HEK293T (cell line): ENCODE measurements around the gene BEST2.

Experiments
- ARNT ChIP-seq: fragments of 450-650 bp; IDR thresholded peaks from 2 replicates; pipeline ENCODE4 v1.6.1; 2017; ENCODE audit warnings: mild to moderate bottlenecking
- BHLHE40 ChIP-seq: fragments of 450-650 bp; IDR thresholded peaks from 2 replicates; pipeline ENCODE4 v1.6.1; 2016; ENCODE audit warnings: mild to moderate bottlenecking, moderate library complexity, borderline replicate concordance
- CTBP1 ChIP-seq: fragments of 450-650 bp; IDR thresholded peaks from 2 replicates; pipeline ENCODE4 v1.6.1; 2016; ENCODE audit warnings: borderline replicate concordance
- ELF4 ChIP-seq: fragments of 450-650 bp; IDR thresholded peaks from 2 replicates; pipeline ENCODE4 v1.6.1; 2017; ENCODE audit warnings: antibody characterized with exemption
- FOXK2 ChIP-seq: fragments of 450-650 bp; IDR thresholded peaks from 2 replicates; pipeline ENCODE4 v1.6.1; 2016; ENCODE audit warnings: mild to moderate bottlenecking
- FOXM1 ChIP-seq: fragments of 450-650 bp; IDR thresholded peaks from 2 replicates; pipeline ENCODE4 v1.6.1; 2017; ENCODE audit warnings: mild to moderate bottlenecking, borderline replicate concordance
- HDGF ChIP-seq: fragments of 450-650 bp; IDR thresholded peaks from 2 replicates; pipeline ENCODE4 v1.6.1; 2017; ENCODE audit warnings: antibody characterized with exemption, borderline replicate concordance
- LEF1 ChIP-seq: fragments of 450-650 bp; IDR thresholded peaks from 2 replicates; pipeline ENCODE4 v1.6.1; 2017; ENCODE audit warnings: mild to moderate bottlenecking, borderline replicate concordance
- NFRKB ChIP-seq: fragments of 450-650 bp; IDR thresholded peaks from 2 replicates; pipeline ENCODE4 v1.6.1; 2016; ENCODE audit warnings: mild to moderate bottlenecking, moderate library complexity
- SP1 ChIP-seq: fragments of 450-650 bp; IDR thresholded peaks from 2 replicates; pipeline ENCODE4 v1.6.1; 2017
- SUZ12 ChIP-seq: fragments of 450-650 bp; IDR thresholded peaks from 2 replicates; pipeline ENCODE4 v1.6.1; 2016; ENCODE audit warnings: mild to moderate bottlenecking
- TARDBP ChIP-seq: fragments of 450-650 bp; IDR thresholded peaks from 2 replicates; pipeline ENCODE4 v1.6.1; 2016
- ZNF384 ChIP-seq: fragments of 450-650 bp; IDR thresholded peaks from 2 replicates; pipeline ENCODE4 v1.6.1; 2016
- TF ChIP-seq, protein P1 (sequence below): fragments of 450-650 bp; IDR thresholded peaks from 2 replicates; pipeline ENCODE4 v1.6.1; 2016

DNA sequence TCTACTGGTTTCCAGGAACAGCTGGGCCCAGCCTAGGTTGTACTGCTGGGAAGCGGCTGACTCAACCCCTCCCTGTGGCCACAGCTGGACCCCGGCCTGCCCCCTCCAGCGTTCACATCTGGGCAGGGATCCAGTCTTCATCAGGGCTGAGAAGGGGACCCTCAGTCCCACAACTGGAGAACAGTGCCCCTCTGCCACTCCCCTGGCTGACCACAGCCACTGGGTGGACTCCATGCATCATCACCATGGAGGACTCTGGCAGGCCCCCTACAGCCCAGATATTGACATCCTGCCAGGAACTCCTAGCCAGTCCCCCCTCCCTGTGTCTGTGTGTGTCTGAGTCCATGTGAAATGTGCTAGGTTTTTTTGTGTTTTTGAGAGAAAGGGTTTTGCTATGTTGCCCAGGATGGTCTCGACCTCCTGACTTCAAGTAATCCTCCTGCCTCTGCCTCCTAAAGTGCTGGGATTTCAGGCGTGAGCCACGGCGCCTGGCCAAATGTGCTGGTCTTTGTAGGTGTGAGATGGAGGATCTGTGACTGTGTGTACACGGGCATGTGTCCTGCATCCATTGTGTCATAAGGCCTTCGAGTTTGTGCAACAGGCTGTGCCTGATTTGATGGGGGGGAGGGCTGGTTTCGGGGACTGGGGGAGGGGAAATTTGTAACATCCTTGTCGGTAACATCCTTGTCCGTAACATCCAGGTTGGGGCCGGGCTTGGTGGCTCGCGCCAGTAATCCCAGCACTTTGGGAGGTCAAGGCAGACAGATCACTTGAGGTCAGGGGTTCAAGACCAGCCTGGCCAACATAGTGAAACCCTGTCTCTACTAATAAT, 27.8 kb downstream of the BEST2 start:
- TF ChIP-seq SP1, result no peak
- no peak for TF ChIP-seq NFRKB
- no peak for TF ChIP-seq HDGF
- no peak for TF ChIP-seq SUZ12
- no peak for TF ChIP-seq ELF4
- TF ChIP-seq BHLHE40, result no peak
- no peak for TF ChIP-seq ARNT
- no peak for TF ChIP-seq LEF1
- TF ChIP-seq ZNF384, result no peak
- TF ChIP-seq FOXM1, result no peak
- no peak for TF ChIP-seq TARDBP
- no peak for TF ChIP-seq CTBP1
- TF ChIP-seq, protein P1, sequence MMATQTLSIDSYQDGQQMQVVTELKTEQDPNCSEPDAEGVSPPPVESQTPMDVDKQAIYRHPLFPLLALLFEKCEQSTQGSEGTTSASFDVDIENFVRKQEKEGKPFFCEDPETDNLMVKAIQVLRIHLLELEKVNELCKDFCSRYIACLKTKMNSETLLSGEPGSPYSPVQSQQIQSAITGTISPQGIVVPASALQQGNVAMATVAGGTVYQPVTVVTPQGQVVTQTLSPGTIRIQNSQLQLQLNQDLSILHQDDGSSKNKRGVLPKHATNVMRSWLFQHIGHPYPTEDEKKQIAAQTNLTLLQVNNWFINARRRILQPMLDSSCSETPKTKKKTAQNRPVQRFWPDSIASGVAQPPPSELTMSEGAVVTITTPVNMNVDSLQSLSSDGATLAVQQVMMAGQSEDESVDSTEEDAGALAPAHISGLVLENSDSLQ, result no peak
- no peak for TF ChIP-seq FOXK2
